Liver (tissue), 9 donors: ENCODE measurements around the gene MAGOHB. TPM values are rescaled to one million over a fixed set of nuclear protein-coding genes. Genes with fewer than 3 reads are reported as not detected.

Source experiments
- DNase-seq: peaks from one replicate; pipeline ENCODE4 v3.0.0-alpha.2; 2017; ENCODE audit warnings: low spot score
- H3K27ac ChIP-seq, 2 donors: one replicate each; pipeline ENCODE4 v1.7.0; 2013; ENCODE audit warnings: inconsistent platforms in 2 of 2, low read length in 2 of 2, control low read depth in 1 of 2, low read depth in 1 of 2, mild to moderate bottlenecking in 1 of 2
- H3K27me3 ChIP-seq, 4 donors: one replicate each; pipeline versions ENCODE4 v1.6.1 to v1.7.0; 2013; ENCODE audit warnings: low read length in 3 of 4, inconsistent platforms in 1 of 4, mild to moderate bottlenecking in 1 of 4, moderate library complexity in 1 of 4; ENCODE audit not compliant: control insufficient read depth in 4 of 4, insufficient read depth in 4 of 4
- H3K36me3 ChIP-seq, 4 donors: one replicate each; pipeline versions ENCODE4 v1.6.1 to v1.7.0; 2013; ENCODE audit warnings: low read length in 3 of 4, mild to moderate bottlenecking in 3 of 4, low read depth in 1 of 4, moderate library complexity in 1 of 4; ENCODE audit not compliant: control insufficient read depth in 4 of 4, insufficient read depth in 3 of 4
- H3K4me1 ChIP-seq, 4 donors: one replicate each; pipeline versions ENCODE4 v1.6.1 to v1.7.0; 2013; ENCODE audit warnings: low read length in 3 of 4, mild to moderate bottlenecking in 3 of 4, moderate library complexity in 1 of 4; ENCODE audit not compliant: control insufficient read depth in 4 of 4, insufficient read depth in 4 of 4
- H3K4me3 ChIP-seq, 3 donors: one replicate each; pipeline versions ENCODE4 v1.6.1 to v1.7.0; 2013; ENCODE audit warnings: low read length in 3 of 3, control low read depth in 1 of 3, low read depth in 1 of 3, mild to moderate bottlenecking in 1 of 3
- H3K9ac ChIP-seq, 2 donors: one replicate each; pipeline ENCODE4 v1.7.0; 2013; ENCODE audit warnings: low read length in 2 of 2, mild to moderate bottlenecking in 2 of 2, moderate library complexity in 2 of 2, control low read depth in 1 of 2, low read depth in 1 of 2
- H3K9me3 ChIP-seq, 4 donors: one replicate each; pipeline versions ENCODE4 v1.6.1 to v1.7.0; 2013; ENCODE audit warnings: low read length in 3 of 4; ENCODE audit not compliant: control insufficient read depth in 4 of 4
- EGR1 ChIP-seq, 2 donors: IDR thresholded peaks; 2 replicates each; pipeline ENCODE4 v1.6.1; 2016 to 2018; ENCODE audit warnings: antibody characterized with exemption in 2 of 2, low read depth in 2 of 2
- FOXA1 ChIP-seq: IDR thresholded peaks from 2 replicates; pipeline ENCODE4 v1.6.1; 2016; ENCODE audit warnings: antibody characterized with exemption
- FOXA2 ChIP-seq: IDR thresholded peaks from 2 replicates; pipeline ENCODE4 v1.6.1; 2016; ENCODE audit warnings: antibody characterized with exemption
- GABPA ChIP-seq, 2 donors: IDR thresholded peaks in 1 of 2; conservative IDR thresholded peaks in 1 of 2; 2 replicates each; pipeline ENCODE4 v1.6.1; 2016; ENCODE audit warnings: antibody characterized with exemption in 2 of 2, mild to moderate bottlenecking in 1 of 2, moderate library complexity in 1 of 2
- HNF4A ChIP-seq, 2 donors: conservative IDR thresholded peaks; 2 replicates each; pipeline ENCODE4 v1.6.1; 2016; ENCODE audit warnings: antibody characterized with exemption in 2 of 2, mild to moderate bottlenecking in 2 of 2
- HNF4G ChIP-seq: IDR thresholded peaks from 2 replicates; pipeline ENCODE4 v1.6.1; 2016; ENCODE audit warnings: antibody characterized with exemption
- JUND ChIP-seq, 2 donors: IDR thresholded peaks; 2 replicates each; pipeline ENCODE4 v1.6.1; 2016; ENCODE audit warnings: antibody characterized with exemption in 2 of 2
- MAX ChIP-seq: IDR thresholded peaks from 2 replicates; pipeline ENCODE4 v1.6.1; 2016; ENCODE audit warnings: antibody characterized with exemption
- NR2F2 ChIP-seq: IDR thresholded peaks from 2 replicates; pipeline ENCODE4 v1.6.1; 2016; ENCODE audit warnings: antibody characterized with exemption
- RAD21 ChIP-seq, 2 donors: IDR thresholded peaks; 2 replicates each; pipeline ENCODE4 v1.6.1; 2016; ENCODE audit warnings: antibody characterized with exemption in 2 of 2, mild to moderate bottlenecking in 2 of 2
- REST ChIP-seq: IDR thresholded peaks from 2 replicates; pipeline ENCODE4 v1.6.1; 2016; ENCODE audit warnings: antibody characterized with exemption, mild to moderate bottlenecking
- SP1 ChIP-seq: IDR thresholded peaks from 2 replicates; pipeline ENCODE4 v1.6.1; 2018; ENCODE audit warnings: antibody characterized with exemption, mild to moderate bottlenecking
- TAF1 ChIP-seq: conservative IDR thresholded peaks from 2 replicates; pipeline ENCODE4 v1.6.1; 2016; ENCODE audit warnings: antibody characterized with exemption, mild to moderate bottlenecking
- YY1 ChIP-seq: IDR thresholded peaks from 2 replicates; pipeline ENCODE4 v1.6.1; 2016; ENCODE audit warnings: antibody characterized with exemption, mild to moderate bottlenecking
- WGBS: extraction: QIAGEN DNeasy Blood & Tissue Kit; methylation state at CpG from one replicate; pipeline ENCODE4 v1.1.7; 2013; 5-methylcytosine and 5-hydroxymethylcytosine counted together
- polyA plus RNA-seq, 2 donors: library from polyadenylated mRNA; stranded (reverse) in 1 of 2; unstranded in 1 of 2; fragments of 200-250 nt in 1 of 2; fragments of >200 nt in 1 of 2; fragmentation: Nextera tagmentation in 1 of 2; extraction: Ambion mirVana in 1 of 2; gene quantifications; one replicate each; pipeline versions ENCODE4 v1.2.1 to v1.2.3, GENCODE V29; 2013 to 2015
- total RNA-seq, 2 donors: library from RNA; depleted of rRNA; stranded (reverse); fragments of >200 nt; gene quantifications; one replicate each; pipeline ENCODE4 v1.2.3, GENCODE V29; 2014
- TF ChIP-seq, protein P1 (sequence below): IDR thresholded peaks from 2 replicates; pipeline ENCODE4 v1.6.1; 2016; ENCODE audit warnings: antibody characterized with exemption
- TF ChIP-seq, protein P2 (sequence below): IDR thresholded peaks from 2 replicates; pipeline ENCODE4 v1.6.1; 2016; ENCODE audit warnings: antibody characterized with exemption
- donor health status: healthy.
- donor health status: healthy.
- donor health status: healthy.
- donor health status: healthy.
- donor health status: healthy.

MAGOHB gene
- total and polyA plus RNA-seq, 4 donors: 7.6 to 20.7 (median 8.9) TPM

GRCh38 chr12:10632226-10632625, 18.8 kb upstream of the MAGOHB start:
- TF ChIP-seq FOXA2: no peak
- no peak for TF ChIP-seq YY1
- TF ChIP-seq GABPA (IDR thresholded peaks at IDR 0.05 in 1 of 2, conservative IDR thresholded peaks at IDR 0.05 in 1 of 2): no peak
- TF ChIP-seq JUND (IDR thresholded peaks at IDR 0.05): no peak
- TF ChIP-seq, protein P1, sequence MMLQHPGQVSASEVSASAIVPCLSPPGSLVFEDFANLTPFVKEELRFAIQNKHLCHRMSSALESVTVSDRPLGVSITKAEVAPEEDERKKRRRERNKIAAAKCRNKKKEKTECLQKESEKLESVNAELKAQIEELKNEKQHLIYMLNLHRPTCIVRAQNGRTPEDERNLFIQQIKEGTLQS: no peak
- no peak for TF ChIP-seq REST
- no peak for TF ChIP-seq HNF4A (conservative IDR thresholded peaks at IDR 0.05)
- TF ChIP-seq, protein P2, sequence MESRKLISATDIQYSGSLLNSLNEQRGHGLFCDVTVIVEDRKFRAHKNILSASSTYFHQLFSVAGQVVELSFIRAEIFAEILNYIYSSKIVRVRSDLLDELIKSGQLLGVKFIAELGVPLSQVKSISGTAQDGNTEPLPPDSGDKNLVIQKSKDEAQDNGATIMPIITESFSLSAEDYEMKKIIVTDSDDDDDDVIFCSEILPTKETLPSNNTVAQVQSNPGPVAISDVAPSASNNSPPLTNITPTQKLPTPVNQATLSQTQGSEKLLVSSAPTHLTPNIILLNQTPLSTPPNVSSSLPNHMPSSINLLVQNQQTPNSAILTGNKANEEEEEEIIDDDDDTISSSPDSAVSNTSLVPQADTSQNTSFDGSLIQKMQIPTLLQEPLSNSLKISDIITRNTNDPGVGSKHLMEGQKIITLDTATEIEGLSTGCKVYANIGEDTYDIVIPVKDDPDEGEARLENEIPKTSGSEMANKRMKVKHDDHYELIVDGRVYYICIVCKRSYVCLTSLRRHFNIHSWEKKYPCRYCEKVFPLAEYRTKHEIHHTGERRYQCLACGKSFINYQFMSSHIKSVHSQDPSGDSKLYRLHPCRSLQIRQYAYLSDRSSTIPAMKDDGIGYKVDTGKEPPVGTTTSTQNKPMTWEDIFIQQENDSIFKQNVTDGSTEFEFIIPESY: no peak
- TF ChIP-seq NR2F2: no peak
- TF ChIP-seq TAF1: no peak
- TF ChIP-seq EGR1 (IDR thresholded peaks at IDR 0.05; ENCODE audit: low read depth in 2 of 2): no peak
- TF ChIP-seq RAD21 (IDR thresholded peaks at IDR 0.05): no peak
- no peak for TF ChIP-seq HNF4G
- no peak for TF ChIP-seq SP1
- TF ChIP-seq MAX: no peak
- Histone ChIP-seq H3K27me3 (no peaks in the 10 kb centered on the region), H3K4me3 (no peak overlapping the region), H3K27ac (no peak overlapping the region), H3K36me3 (no peaks in the 10 kb centered on the region), H3K4me1 (no peaks in the 10 kb centered on the region), H3K9me3 (no peaks in the 10 kb centered on the region), H3K9ac (no peak overlapping the region)
- DNase-seq: no peak

- no peaks in the 10 kb centered on the region for H3K4me1 ChIP-seq
- H3K4me3 ChIP-seq: no peak overlapping the region
- 77% methylated on average over 3 of the region's 3 CpGs for WGBS
- no peaks in the 10 kb centered on the region for H3K9me3 ChIP-seq
- no peaks in the 10 kb centered on the region for H3K27me3 ChIP-seq
- H3K9ac ChIP-seq: no peak overlapping the region
- TF ChIP-seq TAF1 (no peak), HNF4G (no peak), EGR1 (IDR thresholded peaks at IDR 0.05; ENCODE audit: low read depth in 2 of 2) (no peak), SP1 (no peak), GABPA (IDR thresholded peaks at IDR 0.05 in 1 of 2, conservative IDR thresholded peaks at IDR 0.05 in 1 of 2) (no peak), MAX (no peak), FOXA1 (no peak), YY1 (no peak), REST (no peak), HNF4A (conservative IDR thresholded peaks at IDR 0.05) (no peak), RAD21 (IDR thresholded peaks at IDR 0.05) (no peak)
- TF ChIP-seq, protein P1: no peak
- TF ChIP-seq, protein P2: no peak
- no peak for DNase-seq
- H3K36me3 ChIP-seq: no peaks in the 10 kb centered on the region
- H3K27ac ChIP-seq: no peak overlapping the region
Measured at GRCh38 chr12:10624605-10625004, 11.2 kb upstream of the MAGOHB start.
